HepG2 (cell line): ENCODE data around the gene SEC16A. TPM values are rescaled to one million over a fixed set of nuclear protein-coding genes. Genes with fewer than 3 reads are reported as not detected.
A peak's percentile ranks its signal among the peaks of the same experiment; 100 is the strongest.

ENCODE experiments used
- FOXK1 ChIP-seq: sonication (generic); formaldehyde crosslinking; IDR thresholded peaks from 2 replicates; pipeline ENCODE4 v1.4.0; 2020; ENCODE audit warnings: low read depth, missing genetic modification reagents, borderline replicate concordance
- HINFP ChIP-seq: sonication (generic); formaldehyde crosslinking; IDR thresholded peaks from 2 replicates; pipeline ENCODE4 v1.4.0; 2020; ENCODE audit warnings: low read depth, mild to moderate bottlenecking, missing genetic modification reagents
- MAF1 ChIP-seq: sonication (generic); formaldehyde crosslinking; IDR thresholded peaks from 2 replicates; pipeline ENCODE4 v1.5.0; 2020; ENCODE audit warnings: missing genetic modification reagents, borderline replicate concordance
- MXD3 ChIP-seq: IDR thresholded peaks from 2 replicates; pipeline ENCODE4 v1.6.1; 2016; ENCODE audit warnings: mild to moderate bottlenecking, missing biosample characterization, missing genetic modification reagents
- NFATC3 ChIP-seq: sonication (generic); formaldehyde crosslinking; IDR thresholded peaks from 2 replicates; pipeline ENCODE4 v1.5.1; 2020; ENCODE audit warnings: mild to moderate bottlenecking, missing genetic modification reagents
- PCBP2 ChIP-seq: fragments of 200-400 bp; formaldehyde crosslinking; optimal IDR thresholded peaks from 2 replicates; pipeline ENCODE3; 2018; ENCODE audit warnings: low read length, low read depth; ENCODE audit not compliant: poor library complexity, severe bottlenecking
- RAD21 ChIP-seq: fragments of 450-650 bp; formaldehyde crosslinking; IDR thresholded peaks from 2 replicates; pipeline ENCODE4 v1.5.0; 2020; ENCODE audit warnings: mild to moderate bottlenecking
- RNF219 ChIP-seq: sonication (generic); formaldehyde crosslinking; IDR thresholded peaks from 2 replicates; pipeline ENCODE4 v1.5.0; 2020; ENCODE audit warnings: mild to moderate bottlenecking, missing genetic modification reagents
- SIN3A ChIP-seq: IDR thresholded peaks from 2 replicates; pipeline ENCODE4 v1.6.1; 2011; ENCODE audit warnings: low read depth, mild to moderate bottlenecking, control low read depth, low read length, borderline replicate concordance
- ZNF230 ChIP-seq: sonication (generic); formaldehyde crosslinking; IDR thresholded peaks from 2 replicates; pipeline ENCODE4 v1.4.0; 2020; ENCODE audit warnings: mild to moderate bottlenecking, missing genetic modification reagents
- ZNF646 ChIP-seq: sonication (generic); formaldehyde crosslinking; IDR thresholded peaks from 2 replicates; pipeline ENCODE4 v1.9.0; 2021; ENCODE audit warnings: mild to moderate bottlenecking, missing genetic modification reagents
- ZNF713 ChIP-seq: sonication (generic); formaldehyde crosslinking; IDR thresholded peaks from 2 replicates; pipeline ENCODE4 v1.4.0; 2020; ENCODE audit warnings: mild to moderate bottlenecking, missing genetic modification reagents
- polyA plus RNA-seq, 8 experiments: library from polyadenylated mRNA; depleted of rRNA in 3 of 8; stranded (reverse) in 7 of 8; unstranded in 1 of 8; fragments of >200 nt; fragmentation: Illumina TruSeq in 4 of 8; extraction: Trizol in 4 of 8; gene quantifications; 2 replicates each; pipeline versions ENCODE4 v1.2.1 to v1.2.3, GENCODE V29; 2011 to 2016; ENCODE audit warnings: low read depth in 4 of 8, missing spikeins in 1 of 8, mixed read lengths in 1 of 8; ENCODE audit not compliant: insufficient read depth in 1 of 8
- total RNA-seq, 5 experiments: library from RNA; depleted of rRNA; stranded (reverse); fragments of >200 nt; fragmentation: Illumina TruSeq; extraction: Trizol; gene quantifications; 2 replicates each; pipeline ENCODE4 v1.2.3, GENCODE V29; 2016; ENCODE audit warnings: low read depth in 1 of 5
- TF ChIP-seq, protein P1 (sequence below): sonication (generic); formaldehyde crosslinking; conservative IDR thresholded peaks from 2 replicates; pipeline ENCODE4 v1.4.0; 2020; ENCODE audit warnings: missing genetic modification reagents

Gene SEC16A
- total and polyA plus RNA-seq, 2 of the 13 experiments (the other 11 are each of a cell fraction or from before 2014, with no cell fraction given), result 15.9 to 18.9 TPM

- no peak for TF ChIP-seq ZNF230 (CRISPR knock-in tag)
- TF ChIP-seq, protein P1, sequence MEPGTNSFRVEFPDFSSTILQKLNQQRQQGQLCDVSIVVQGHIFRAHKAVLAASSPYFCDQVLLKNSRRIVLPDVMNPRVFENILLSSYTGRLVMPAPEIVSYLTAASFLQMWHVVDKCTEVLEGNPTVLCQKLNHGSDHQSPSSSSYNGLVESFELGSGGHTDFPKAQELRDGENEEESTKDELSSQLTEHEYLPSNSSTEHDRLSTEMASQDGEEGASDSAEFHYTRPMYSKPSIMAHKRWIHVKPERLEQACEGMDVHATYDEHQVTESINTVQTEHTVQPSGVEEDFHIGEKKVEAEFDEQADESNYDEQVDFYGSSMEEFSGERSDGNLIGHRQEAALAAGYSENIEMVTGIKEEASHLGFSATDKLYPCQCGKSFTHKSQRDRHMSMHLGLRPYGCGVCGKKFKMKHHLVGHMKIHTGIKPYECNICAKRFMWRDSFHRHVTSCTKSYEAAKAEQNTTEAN (CRISPR knock-in tag), result no peak
- TF ChIP-seq RNF219 (CRISPR knock-in tag), result no peak
- TF ChIP-seq ZNF713, result no peak
- 0 out of 2 replicates have a peak, but pooled peaks have one; percentile 47 for TF ChIP-seq MXD3
- TF ChIP-seq MAF1 (CRISPR knock-in tag), result no peak
- no peak for TF ChIP-seq ZNF646
- peak; percentile 8; the same call in 1 of the 2 replicates for TF ChIP-seq RAD21 (CRISPR knock-in tag)
- TF ChIP-seq SIN3A, result peak; percentile 42; the same call in 1 of the 2 replicates
- TF ChIP-seq FOXK1, result no peak
- TF ChIP-seq NFATC3, result no peak
- no peak for TF ChIP-seq PCBP2
- 0 out of 2 replicates have a peak, but pooled peaks have one; percentile 51 for TF ChIP-seq HINFP
Observed at GRCh38 chr9:136439481-136440408, 43.1 kb downstream of the SEC16A start, which contains the start of gene INPP5E (continued).
